DMS114 treated with DMSO at 0.1 percent for 48 hours (cell line): ENCODE measurements around the gene ST3GAL3.

ENCODE experiments used
- DNase-seq: peaks from one replicate; lab custom pipeline; 2025; ENCODE audit not compliant: unreplicated experiment; lab: John Stamatoyannopoulos, UW

The ST3GAL3 gene

DNA sequence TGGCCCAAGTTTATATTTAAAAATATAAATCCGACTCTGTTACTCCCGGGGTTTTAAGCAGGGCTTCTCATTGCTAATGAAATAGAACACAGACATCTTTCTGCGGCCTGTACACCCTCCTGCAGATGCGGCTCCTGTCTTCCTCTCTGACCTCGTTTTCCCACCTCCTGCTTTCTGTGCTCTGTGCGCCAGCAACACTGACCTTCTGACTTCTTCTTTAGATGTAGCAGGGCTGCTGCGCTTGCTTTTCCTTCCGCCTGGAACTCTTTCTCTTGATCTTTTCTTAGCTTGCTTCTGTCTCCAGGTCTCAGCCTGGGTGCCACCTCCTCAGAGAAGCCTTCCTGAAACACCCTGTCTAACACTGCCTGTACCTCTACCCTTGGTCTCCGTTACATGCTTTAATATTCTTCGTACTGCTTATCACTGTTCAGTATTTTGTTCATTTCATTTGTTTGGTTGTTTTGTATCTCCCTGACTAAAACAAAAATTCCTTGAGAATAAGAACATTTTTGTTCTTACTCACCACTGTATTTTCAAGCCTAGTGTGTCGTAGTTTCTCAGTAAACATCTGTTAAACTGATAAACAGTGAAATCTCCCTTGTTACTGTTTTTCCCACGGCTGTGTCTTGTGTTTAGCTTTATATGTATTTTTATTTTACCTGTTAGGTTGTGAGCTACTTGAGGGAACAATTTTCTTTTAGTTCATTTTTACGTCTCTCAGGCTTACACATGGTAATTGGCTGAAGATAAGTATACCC lies 79.0 kb downstream of the ST3GAL3 start:
- DNase-seq = no peak

DNA sequence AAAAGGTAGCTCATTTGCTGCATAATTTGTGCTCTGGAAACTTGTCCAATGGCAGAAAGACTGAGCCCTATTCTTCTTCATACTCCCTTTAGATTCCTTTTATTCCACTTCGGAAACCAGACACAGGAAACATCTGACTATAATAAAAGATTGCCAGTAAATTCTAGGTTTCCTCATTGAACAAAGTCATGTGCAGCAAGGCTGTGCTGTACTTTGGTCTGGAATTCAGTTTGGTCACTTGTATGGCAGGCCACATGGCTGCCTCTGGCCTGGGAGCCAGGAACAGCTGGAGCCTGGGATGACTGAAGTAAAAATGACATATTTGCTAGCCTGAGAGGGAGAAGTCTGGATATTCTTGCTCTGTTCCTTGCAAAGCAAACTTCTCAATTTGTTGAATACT lies 79.6 kb downstream of the ST3GAL3 start:
- DNase-seq = no peak

DNA sequence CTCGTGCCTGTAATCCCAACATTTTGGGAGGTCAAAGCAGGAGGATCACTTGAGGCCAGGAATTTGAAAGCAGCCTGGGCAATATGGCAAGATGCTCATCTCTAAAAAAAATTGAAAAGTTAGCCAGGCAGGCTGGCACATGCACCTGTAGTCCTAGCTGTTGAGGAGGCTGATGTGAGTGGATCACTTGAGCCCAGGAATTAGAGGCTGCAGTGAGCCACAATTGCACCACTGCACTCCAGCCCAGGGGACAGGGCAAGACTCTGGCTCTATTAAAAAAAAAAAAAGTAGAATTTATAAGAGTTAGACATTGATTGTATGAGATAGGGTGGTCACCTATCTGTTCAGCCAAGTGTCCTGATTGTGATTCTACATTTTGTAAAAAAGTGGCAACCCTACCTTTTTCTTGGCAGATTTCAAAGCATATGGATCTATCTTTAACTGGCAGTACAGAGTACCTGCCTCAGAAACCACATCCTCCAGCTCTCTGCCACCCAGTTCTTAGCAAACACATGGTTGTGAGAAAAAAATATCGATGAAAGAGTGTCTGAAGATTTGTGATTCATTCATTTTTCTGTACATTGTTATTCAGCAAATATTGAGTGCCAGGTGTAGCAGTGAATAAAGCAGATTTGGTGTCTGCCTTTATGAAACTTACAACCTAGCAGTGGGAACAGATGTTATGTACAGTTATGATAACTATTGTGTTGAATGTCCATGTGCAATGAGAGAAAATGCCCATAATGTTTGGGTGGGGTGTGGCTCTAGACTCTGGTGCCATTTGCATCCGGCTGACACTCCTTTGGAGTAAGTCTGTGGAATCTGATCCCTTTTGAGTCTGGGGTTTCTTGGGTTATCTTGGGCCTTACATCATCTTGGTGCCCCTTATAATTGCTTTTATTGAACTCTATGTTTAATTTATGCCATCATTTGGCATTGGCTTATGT lies 82.5 kb downstream of the ST3GAL3 start:
- no peak for DNase-seq

DNA sequence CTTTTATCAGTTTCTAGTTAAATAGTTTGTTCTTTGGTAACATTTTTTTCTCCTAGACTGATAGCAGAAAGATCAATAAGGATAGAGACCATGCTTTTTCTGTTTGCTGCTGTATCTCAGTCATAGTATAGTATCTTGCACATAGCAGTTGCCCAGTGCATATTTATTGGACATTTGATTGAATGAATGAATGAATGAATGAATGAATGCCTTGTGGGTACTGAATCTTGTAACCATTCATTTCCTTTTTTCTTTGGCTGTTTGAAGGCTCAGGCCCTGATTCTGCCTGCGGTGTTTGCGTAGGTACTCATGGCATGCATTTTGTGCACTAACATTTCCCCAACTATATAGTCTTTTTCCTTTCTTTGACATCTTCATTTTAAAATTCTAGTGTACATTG lies 83.9 kb downstream of the ST3GAL3 start:
- no peak for DNase-seq

DNA sequence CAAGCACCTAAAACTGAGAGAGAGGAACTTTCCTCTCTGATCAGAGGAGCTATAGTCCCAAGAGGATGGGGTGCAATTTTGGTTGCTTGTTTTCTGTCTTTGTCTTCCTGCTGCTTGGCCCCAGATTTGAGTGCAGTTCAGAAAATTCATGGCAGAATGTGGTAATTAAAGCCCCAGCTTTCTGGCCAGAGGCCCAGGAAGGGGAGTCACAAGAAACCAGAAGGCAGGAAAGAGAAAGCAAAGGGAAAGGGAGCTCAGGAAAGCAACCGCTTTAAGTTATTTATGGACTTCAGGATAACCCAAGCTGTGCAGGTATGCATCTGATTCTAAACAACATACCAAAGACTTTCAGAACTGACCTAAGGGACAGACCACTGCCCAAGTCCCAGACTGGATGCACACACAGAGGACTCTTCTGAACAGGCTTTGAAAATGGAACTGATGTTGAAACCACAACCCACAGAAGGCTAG lies 88.8 kb downstream of the ST3GAL3 start:
- DNase-seq = no peak

DNA sequence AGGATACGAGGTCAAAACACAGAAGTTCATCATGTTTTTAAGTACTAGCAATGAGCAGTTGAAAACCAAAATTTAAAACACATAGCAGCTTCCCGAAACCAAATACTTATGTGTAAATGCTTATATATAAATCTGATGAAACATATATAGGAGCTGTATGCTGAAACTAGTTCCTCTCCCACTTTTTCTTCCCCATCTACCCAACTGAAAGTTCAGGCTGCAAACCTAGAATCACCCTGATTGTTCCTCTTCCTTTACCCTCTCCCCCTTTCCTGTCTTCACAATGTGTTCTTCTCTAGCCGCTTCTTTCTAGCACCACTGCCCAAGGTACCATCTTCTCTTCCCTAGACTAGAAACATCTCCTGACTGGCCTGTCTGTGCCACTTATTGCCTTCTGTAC lies 90.6 kb downstream of the ST3GAL3 start:
- no peak for DNase-seq

DNA sequence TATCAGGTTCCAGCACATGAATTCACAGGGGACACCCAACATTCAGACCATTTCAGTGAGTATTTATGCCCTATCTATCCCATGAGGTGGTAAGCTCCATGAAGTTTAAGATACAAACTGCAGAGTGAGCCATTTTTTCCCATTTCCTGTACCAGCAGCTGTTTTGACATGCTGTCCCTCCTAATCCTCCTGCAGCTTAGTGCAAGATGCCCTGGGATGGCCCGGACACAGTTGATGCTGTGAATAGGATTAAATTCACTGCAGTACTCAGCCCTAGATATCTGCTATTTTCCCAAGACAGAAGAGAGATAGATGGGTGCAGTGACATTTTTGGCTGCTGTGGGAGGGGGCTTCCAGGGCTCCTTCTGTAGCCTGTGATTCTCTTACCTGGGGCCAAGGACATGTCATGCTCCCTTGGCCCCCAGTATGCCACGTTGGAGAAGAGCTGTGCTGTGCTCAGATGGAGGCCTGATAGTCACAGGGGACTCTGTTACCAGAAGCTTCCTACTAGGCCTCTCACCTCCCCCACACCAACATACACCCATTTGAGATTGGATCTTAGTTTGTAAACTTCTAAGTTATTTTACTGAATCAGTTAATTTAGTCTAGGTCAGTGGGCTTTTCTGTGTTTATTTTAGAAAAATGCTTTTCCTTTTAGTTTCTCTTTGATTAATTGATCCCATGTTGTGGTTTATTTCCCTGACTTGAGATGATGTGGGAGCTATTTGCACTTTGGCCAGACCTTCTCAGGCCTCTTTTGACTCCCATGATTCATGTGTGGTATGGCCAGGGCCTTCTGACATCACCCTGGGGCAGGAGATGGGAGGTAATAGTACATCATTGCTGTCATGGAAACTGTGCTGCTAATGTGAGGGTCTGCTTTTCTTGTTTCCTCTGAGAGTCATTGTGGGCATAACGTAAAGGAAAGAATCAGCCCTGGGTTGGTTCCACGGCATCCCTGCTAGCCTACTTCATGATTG lies 92.6 kb downstream of the ST3GAL3 start:
- no peak for DNase-seq

DNA sequence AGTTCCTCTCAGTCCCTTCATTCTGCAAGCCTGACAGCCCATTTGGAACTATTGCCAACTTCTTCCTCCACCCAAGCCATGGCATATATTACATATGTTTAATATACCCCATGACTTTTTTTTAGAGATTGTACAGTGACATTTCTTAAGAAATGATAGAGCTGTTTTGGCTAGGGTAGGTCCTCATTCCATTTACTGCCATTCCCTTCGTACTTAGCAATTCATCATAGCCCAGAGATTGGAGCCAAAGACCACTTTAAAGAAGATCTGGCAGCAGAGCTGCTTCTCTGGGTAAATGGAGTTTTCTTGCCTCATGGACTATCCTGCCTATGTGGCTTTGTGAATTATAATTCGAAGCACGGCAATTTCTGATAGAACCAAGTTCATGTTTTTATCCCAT lies 93.4 kb downstream of the ST3GAL3 start:
- no peak for DNase-seq

DNA sequence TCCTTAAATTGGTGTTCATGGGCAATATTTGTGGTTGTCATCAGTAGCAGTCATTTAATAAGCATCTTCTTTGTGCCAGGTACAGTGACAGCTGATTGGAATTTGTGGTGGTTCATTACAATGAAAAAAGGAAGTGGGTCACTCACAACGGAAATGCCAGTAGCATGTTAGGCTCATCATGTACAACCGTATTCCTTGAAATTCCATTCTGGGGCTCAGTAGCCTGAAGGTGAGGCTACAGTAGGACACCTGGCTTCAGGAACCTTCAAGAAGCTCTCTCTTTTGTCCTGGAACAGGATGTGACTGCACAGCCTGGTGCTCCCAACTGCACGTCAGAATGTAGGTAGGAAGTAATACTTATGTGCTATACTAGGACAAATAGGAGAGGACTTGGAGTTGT lies 93.9 kb downstream of the ST3GAL3 start:
- DNase-seq = no peak

DNA sequence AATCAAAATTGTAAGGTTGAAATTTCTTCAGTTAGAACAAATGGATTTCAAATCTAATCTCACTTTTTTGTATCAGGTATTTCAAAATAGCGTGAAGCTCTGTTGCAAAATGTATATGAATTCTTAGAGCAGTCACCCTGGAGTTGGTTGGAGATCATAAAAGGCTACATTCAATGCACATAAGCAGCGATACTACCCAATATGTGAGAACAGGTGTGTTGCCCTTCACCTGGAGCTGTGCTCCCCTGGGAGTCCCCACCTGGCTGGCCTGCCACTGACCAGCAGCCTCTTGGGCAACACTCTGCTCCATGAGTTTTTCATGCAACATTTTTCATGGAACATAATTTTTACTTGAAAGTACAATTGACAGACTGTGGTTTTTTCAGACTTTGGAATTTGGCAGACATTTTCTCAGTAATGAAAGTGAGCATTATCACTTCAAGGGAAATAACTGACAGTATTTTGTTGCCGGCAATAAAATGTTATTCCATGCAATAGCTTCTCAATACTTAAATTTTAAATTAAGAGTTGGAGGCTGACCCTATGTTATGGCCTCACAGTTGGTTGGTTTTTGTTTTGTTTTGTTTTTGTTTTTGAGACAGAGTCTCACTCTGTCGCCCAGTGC lies 95.1 kb downstream of the ST3GAL3 start:
- DNase-seq = no peak

DNA sequence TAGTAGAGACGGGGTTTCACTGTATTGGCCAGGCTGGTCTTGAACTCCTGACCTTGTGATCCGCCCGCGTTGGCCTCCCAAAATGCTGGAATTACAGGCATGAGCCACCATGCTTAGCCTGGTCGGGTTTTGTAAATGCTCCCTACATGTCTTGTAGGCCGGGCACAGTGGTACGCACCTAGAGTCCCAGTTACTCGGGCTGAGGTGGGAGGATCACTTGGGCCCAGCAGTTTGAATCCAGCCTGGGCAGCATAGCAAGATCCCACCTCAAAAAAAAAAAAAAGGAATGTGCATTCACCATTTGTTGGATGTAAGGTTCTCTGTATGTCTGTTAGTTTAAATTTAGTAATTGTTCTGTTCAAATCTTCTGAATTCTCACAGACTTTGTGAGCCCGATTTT lies 95.8 kb downstream of the ST3GAL3 start:
- no peak for DNase-seq

DNA sequence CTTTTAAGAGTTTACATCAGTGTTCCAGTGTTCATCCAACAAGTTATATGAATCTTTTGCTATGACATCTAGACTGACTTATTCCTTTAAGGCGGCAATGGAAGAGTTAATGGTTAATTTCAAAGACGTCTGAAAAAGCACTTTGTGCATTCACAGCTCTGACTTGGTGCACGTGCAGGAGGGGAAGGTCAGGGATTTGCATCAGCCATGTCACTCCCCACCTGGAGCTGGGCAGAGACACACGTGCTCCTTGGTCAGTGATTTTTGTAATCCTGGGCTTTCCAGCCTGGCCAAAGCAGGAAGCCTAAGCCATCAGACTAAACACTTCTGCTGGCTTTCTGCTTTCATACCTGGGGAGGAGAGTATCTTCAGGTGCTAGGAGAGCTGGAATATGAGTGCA lies 96.3 kb downstream of the ST3GAL3 start:
- no peak for DNase-seq

DNA sequence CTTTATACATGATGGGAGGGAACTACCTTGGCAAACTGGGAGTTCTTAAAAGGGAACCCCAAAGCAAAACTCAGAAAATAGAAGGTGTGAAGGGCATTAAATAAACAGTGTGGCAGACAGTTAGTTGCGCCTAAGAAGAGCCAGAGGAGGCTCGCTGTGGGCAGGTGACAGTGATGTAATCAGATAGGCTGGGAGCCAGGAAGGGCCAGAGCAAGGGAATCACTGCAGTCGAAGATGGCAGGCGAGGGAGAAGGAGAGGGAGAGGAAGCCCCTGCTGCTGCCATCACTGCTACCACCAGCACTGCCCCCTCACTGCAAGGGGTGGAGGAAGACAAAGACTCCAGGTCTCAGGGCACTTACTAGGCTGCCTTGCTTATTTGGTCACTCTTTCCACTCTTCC lies 97.2 kb downstream of the ST3GAL3 start:
- no peak for DNase-seq

DNA sequence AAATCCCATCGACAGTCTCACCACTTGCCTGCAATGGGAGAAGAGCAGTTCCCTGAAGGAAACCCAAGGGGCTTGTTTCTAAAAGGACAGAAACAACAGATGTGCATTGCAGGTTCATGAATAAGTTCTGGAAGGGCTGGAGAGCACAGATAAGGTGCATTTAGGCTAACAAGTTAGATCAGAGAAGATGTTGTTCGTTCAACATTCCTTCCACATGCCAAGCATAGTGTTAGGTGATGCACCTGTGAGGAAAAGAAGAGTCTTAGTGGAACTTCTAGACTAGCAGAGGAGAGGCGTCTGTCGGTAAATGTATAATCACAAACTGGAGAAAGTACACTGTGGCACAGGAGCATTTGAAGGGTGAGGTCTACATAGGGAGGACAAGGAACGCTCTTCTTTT lies 98.0 kb downstream of the ST3GAL3 start:
- no peak for DNase-seq

DNA sequence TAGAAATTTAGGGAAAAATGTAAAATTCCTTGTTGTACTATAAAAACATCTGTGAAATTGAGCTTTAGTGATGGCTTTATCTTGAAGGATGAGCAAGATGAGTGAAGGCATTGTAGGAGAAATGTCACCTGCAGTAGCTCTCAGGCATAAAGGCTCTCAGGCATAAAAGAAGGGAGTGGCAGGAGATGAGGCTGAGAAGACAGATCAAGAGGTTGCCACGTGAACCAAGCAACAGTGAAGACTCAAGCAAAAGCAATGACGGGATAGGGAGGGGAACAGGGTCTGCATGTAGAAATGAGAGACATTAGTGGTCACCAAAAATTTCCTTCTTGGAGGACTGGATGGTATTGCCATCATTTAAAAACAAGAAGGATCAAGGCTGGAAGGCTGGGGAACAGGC lies 98.8 kb downstream of the ST3GAL3 start:
- no peak for DNase-seq

DNA sequence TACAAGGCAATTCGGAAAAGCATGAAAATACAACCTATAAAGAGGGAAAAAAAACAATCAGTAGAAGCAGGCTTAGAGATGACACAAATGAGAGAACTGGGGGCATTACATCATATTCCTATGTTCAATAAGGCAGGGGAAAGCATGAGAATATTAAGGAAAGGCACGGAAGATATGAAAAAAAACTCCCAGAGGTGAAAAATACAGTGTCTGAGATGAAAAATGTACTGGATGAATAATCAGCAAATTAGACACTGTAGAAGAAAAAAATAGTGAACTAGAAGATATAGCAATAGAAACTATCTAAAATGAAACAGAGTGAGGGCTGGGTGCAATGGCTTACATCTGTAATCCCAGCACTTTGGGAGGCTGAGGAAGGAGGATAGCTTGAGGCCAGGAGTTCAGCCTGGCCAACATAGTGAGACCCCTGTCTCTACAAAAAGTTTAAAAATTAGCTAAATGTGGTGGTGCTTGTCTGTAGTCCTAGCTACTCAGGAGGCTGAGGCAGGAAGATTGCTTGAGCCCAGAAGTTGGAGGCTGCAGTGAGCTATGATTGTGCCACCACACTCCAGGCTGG lies 101.8 kb downstream of the ST3GAL3 start:
- no peak for DNase-seq

DNA sequence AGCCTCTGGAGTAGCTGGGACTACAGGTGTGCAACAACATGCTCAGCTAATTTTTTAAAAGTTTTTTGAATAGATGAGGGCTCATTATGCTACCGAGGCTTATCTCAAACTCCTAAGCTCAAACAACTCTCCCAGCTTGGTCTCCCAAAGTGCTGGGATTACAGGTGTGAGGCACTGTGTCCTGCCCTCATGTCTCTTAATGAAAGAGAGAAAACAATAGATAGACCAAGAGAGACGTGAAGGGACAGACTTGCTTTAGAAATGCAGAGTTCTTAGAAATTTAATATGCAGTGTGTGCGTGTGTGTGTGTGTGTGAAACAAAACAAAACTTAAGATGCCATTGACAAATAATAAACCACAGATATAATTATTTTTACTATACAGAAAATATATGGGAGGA lies 105.2 kb downstream of the ST3GAL3 start:
- DNase-seq = no peak

DNA sequence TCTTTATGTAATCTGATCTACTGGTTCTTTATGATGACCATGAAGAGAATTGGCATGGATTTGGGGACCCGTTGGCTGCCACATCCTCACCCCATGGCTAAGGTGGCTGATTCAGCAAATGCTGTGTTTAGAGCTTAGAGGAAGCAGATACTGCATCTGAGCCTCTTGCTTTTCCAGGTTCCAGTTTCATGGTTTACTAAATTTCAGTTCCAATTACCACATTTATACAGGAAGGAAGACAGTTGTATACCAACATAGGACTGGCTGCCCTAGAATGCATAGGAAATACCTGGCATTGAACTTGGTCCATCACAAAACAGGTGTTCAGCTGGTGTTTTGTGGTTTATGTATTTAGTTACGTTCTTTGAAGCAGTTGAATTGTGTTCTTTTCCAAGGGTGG lies 107.1 kb downstream of the ST3GAL3 start:
- no peak for DNase-seq

DNA sequence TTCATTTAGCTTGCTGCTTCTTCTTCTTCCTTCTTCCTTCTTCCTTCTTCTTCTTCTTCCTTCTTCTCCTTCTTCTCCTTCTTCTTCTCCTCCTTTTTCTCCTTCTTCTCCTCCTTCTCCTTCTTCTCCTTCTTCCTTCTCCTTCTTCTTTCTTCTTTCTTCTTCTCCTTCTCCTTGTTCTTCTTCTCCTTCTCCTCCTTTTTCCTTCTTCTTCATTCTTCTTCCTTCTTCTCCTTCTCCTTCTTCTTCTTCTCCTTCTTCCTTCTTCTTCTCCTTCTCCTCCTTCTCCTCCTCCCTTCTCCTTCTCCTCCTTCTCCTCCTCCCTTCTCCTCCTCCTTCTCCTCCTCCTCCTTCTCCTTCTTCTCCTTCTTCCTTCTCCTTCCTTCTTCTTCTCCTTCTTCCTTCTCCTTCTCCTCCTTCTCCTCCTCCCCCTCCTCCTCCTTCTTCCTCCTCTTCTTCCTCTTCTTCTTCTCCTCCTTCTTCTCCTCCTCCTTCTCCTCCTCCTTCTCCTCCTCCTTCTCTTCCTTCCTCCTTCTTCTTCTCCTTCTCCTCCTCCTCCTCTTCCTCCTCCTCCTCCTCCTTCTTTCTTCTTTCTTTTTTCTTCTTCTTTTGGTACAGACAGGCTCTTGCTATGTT lies 110.1 kb downstream of the ST3GAL3 start:
- no peak for DNase-seq

DNA sequence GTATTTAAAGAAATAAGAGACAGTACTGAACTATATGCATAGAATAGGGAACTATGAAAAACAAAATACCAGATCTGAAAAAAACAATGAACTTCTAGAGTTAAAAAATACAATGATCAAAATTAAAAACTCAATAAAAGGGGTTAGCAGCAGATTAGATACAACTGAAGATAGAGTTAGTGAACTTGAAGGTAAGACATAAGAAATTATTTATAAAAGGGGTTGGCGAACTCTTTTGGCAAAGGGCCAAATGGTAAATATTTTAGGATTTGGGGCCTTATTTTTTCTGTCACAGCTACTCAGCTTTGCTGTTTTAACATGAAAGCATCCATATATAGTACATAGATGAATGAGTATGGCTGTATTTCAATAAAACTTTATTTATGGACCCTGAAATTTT lies 111.4 kb downstream of the ST3GAL3 start:
- DNase-seq = no peak
